GM23338 (cell line): ENCODE data around the gene OSBPL1A. TPM values are rescaled to one million over a fixed set of nuclear protein-coding genes. Genes with fewer than 3 reads are reported as not detected.

Experiments
- ATAC-seq: fragments of 200-7000 bp; cut with Tn5 transposase; 3 replicates; pipeline ENCODE4 v1.9.1; 2020
- DNase-seq: peaks from one replicate; pipeline ENCODE4 v3.0.0-alpha.2; 2015; ENCODE audit warnings: low spot score
- H2AFZ ChIP-seq: fragments of 200-600 bp; sonication (generic); 2 replicates; pipeline ENCODE4 v1.8.0; 2016; ENCODE audit warnings: antibody characterized with exemption, mild to moderate bottlenecking, moderate library complexity
- H3F3A ChIP-seq: fragments of 200-600 bp; sonication (generic); replicated peaks from 2 replicates; pipeline ENCODE4 v1.8.0; 2017; ENCODE audit warnings: antibody characterized with exemption, mixed run types, low read depth
- H3K27ac ChIP-seq: fragments of 200-600 bp; sonication (generic); 2 replicates; pipeline ENCODE4 v1.6.1; 2016; ENCODE audit warnings: low read depth
- H3K27me3 ChIP-seq: fragments of 200-600 bp; sonication (generic); 2 replicates; pipeline ENCODE4 v1.8.0; 2016; ENCODE audit warnings: mild to moderate bottlenecking, mixed run types, moderate library complexity; ENCODE audit not compliant: insufficient read depth
- H3K36me3 ChIP-seq: fragments of 200-600 bp; sonication (generic); 2 replicates; pipeline ENCODE4 v1.8.0; 2016; ENCODE audit warnings: mild to moderate bottlenecking; ENCODE audit not compliant: insufficient read depth
- H3K4me1 ChIP-seq: fragments of 200-600 bp; sonication (generic); 2 replicates; pipeline ENCODE4 v1.8.0; 2016; ENCODE audit warnings: mild to moderate bottlenecking, moderate library complexity; ENCODE audit not compliant: insufficient read depth
- H3K4me2 ChIP-seq: fragments of 200-600 bp; sonication (generic); 2 replicates; pipeline ENCODE4 v1.7.1; 2017; ENCODE audit warnings: mixed run types
- H3K4me3 ChIP-seq: fragments of 200-600 bp; sonication (generic); 2 replicates; pipeline ENCODE4 v1.6.1; 2016; ENCODE audit warnings: mixed run types
- H3K79me2 ChIP-seq: fragments of 200-600 bp; sonication (generic); replicated peaks from 2 replicates; pipeline ENCODE4 v1.8.0; 2017; ENCODE audit warnings: mild to moderate bottlenecking; ENCODE audit not compliant: insufficient read depth
- H3K9me2 ChIP-seq: fragments of 200-600 bp; sonication (generic); 2 replicates; pipeline ENCODE4 v1.8.0; 2017; ENCODE audit not compliant: insufficient read depth
- H4K20me1 ChIP-seq: fragments of 200-600 bp; sonication (generic); replicated peaks from 2 replicates; pipeline ENCODE4 v1.8.0; 2017; ENCODE audit warnings: mild to moderate bottlenecking; ENCODE audit not compliant: insufficient read depth
- H3K27ac Mint-ChIP-seq: 2 replicates; pipeline ENCODE4 v1.8.0; 2020; ENCODE audit warnings: inconsistent platforms, mild to moderate bottlenecking, moderate library complexity, mixed read lengths
- H3K27me3 Mint-ChIP-seq: 3 replicates; pipeline ENCODE4 v1.8.0; 2022; ENCODE audit warnings: low read depth, mild to moderate bottlenecking, moderate library complexity, mixed read lengths, inconsistent platforms; ENCODE audit not compliant: insufficient read depth, poor library complexity
- H3K36me3 Mint-ChIP-seq: 3 replicates; pipeline ENCODE4 v1.8.0; 2021; ENCODE audit warnings: low read depth, mild to moderate bottlenecking, inconsistent platforms, moderate library complexity, mixed read lengths
- H3K4me1 Mint-ChIP-seq: 3 replicates; pipeline ENCODE4 v1.8.0; 2020; ENCODE audit warnings: mild to moderate bottlenecking, inconsistent platforms, mixed read lengths
- H3K4me3 Mint-ChIP-seq: 3 replicates; pipeline ENCODE4 v1.8.0; 2021; ENCODE audit warnings: moderate library complexity, mild to moderate bottlenecking, inconsistent platforms, mixed read lengths
- H3K9me3 Mint-ChIP-seq: 3 replicates; pipeline ENCODE4 v1.8.0; 2020; ENCODE audit warnings: moderate library complexity, mild to moderate bottlenecking, inconsistent platforms, mixed read lengths
- CREB1 ChIP-seq: fragments of 250-450 bp; sonication (Bioruptor Pico); IDR thresholded peaks from 2 replicates; pipeline ENCODE4 v1.5.0; 2020; ENCODE audit warnings: low read depth, mild to moderate bottlenecking, moderate library complexity
- ETS1 ChIP-seq: IDR thresholded peaks from 2 replicates; pipeline ENCODE4 v1.6.1; 2016; ENCODE audit warnings: antibody characterized with exemption
- EZH2 ChIP-seq: fragments of 200-600 bp; sonication (generic); IDR thresholded peaks from one replicate; pipeline ENCODE4 v1.8.0; 2017; ENCODE audit warnings: antibody characterized with exemption, mild to moderate bottlenecking, low read depth; ENCODE audit not compliant: unreplicated experiment
- EZH2phosphoT487 ChIP-seq: fragments of 200-600 bp; sonication (generic); IDR thresholded peaks from one replicate; pipeline ENCODE4 v1.8.1; 2018; ENCODE audit warnings: antibody characterized with exemption; ENCODE audit not compliant: unreplicated experiment
- JUNB ChIP-seq: IDR thresholded peaks from one replicate; pipeline ENCODE4 v1.6.1; 2016; ENCODE audit warnings: antibody characterized with exemption; ENCODE audit not compliant: unreplicated experiment
- NANOG ChIP-seq: IDR thresholded peaks from 2 replicates; pipeline ENCODE4 v1.6.1; 2016; ENCODE audit warnings: antibody characterized with exemption, borderline replicate concordance
- POLR2AphosphoS5 ChIP-seq: IDR thresholded peaks from 2 replicates; pipeline ENCODE4 v1.6.1; 2016; ENCODE audit warnings: antibody characterized with exemption, low read depth
- REST ChIP-seq: IDR thresholded peaks from one replicate; pipeline ENCODE4 v1.6.1; 2018; ENCODE audit warnings: antibody characterized with exemption; ENCODE audit not compliant: unreplicated experiment
- STAT1 ChIP-seq: IDR thresholded peaks from one replicate; pipeline ENCODE4 v1.6.1; 2016; ENCODE audit warnings: antibody characterized with exemption; ENCODE audit not compliant: unreplicated experiment
- ZNF114 ChIP-seq: fragments of 250-450 bp; sonication (Bioruptor Pico); IDR thresholded peaks from 2 replicates; pipeline ENCODE4 v1.5.0; 2020; ENCODE audit warnings: mild to moderate bottlenecking, moderate library complexity
- ZNF331 ChIP-seq: fragments of 250-450 bp; sonication (Bioruptor Pico); IDR thresholded peaks from 2 replicates; pipeline ENCODE4 v1.5.0; 2020; ENCODE audit warnings: low read depth, mild to moderate bottlenecking, moderate library complexity
- polyA plus RNA-seq: library from polyadenylated mRNA; unstranded; fragments of >200 nt; fragmentation: Nextera tagmentation; extraction: Ambion mirVana; gene quantifications from 2 replicates; pipeline ENCODE4 v1.2.1, GENCODE V29; 2016
- total RNA-seq: library from RNA; depleted of rRNA; stranded (reverse); fragments of >200 nt; shearing (Covaris generic); gene quantifications from 2 replicates; pipeline ENCODE4 v1.2.3, GENCODE V29; 2014
- TF ChIP-seq, protein P1 (sequence below): fragments of 250-450 bp; sonication (Bioruptor Pico); IDR thresholded peaks from 2 replicates; pipeline ENCODE4 v1.5.0; 2020; ENCODE audit warnings: mild to moderate bottlenecking, moderate library complexity
- TF ChIP-seq, protein P2 (sequence below), 2 experiments: fragments of 200-600 bp in 1 of 2; sonication (generic) in 1 of 2; conservative IDR thresholded peaks; 2 replicates each; pipeline versions ENCODE4 v1.5.1 to v1.6.1; 2016 to 2017; ENCODE audit warnings: antibody characterized with exemption in 2 of 2, low read depth in 2 of 2, mild to moderate bottlenecking in 2 of 2, moderate library complexity in 1 of 2

Gene OSBPL1A
- total and polyA plus RNA-seq, 2 experiments from 2014 or later: 55.6 to 71.4 TPM

- H3F3A ChIP-seq: 0 out of 2 replicates have a peak, but pooled peaks cover 7% of the 10 kb centered on the region
- H3K4me3 ChIP-seq: no peak overlapping the region
- Mint-ChIP-seq H3K4me1 (no peaks in the 10 kb centered on the region), H3K36me3 (peaks cover 40% of the 10 kb centered on the region), H3K27ac (no peak overlapping the region), H3K4me3 (no peak overlapping the region), H3K9me3 (no peaks in the 10 kb centered on the region), H3K27me3 (no peaks in the 10 kb centered on the region)
- H2AFZ ChIP-seq: no peak overlapping the region
- H3K27me3 ChIP-seq: no peaks in the 10 kb centered on the region
- DNase-seq: no peak
- no peak for TF ChIP-seq NANOG
- no peak for TF ChIP-seq REST
- TF ChIP-seq, protein P1, sequence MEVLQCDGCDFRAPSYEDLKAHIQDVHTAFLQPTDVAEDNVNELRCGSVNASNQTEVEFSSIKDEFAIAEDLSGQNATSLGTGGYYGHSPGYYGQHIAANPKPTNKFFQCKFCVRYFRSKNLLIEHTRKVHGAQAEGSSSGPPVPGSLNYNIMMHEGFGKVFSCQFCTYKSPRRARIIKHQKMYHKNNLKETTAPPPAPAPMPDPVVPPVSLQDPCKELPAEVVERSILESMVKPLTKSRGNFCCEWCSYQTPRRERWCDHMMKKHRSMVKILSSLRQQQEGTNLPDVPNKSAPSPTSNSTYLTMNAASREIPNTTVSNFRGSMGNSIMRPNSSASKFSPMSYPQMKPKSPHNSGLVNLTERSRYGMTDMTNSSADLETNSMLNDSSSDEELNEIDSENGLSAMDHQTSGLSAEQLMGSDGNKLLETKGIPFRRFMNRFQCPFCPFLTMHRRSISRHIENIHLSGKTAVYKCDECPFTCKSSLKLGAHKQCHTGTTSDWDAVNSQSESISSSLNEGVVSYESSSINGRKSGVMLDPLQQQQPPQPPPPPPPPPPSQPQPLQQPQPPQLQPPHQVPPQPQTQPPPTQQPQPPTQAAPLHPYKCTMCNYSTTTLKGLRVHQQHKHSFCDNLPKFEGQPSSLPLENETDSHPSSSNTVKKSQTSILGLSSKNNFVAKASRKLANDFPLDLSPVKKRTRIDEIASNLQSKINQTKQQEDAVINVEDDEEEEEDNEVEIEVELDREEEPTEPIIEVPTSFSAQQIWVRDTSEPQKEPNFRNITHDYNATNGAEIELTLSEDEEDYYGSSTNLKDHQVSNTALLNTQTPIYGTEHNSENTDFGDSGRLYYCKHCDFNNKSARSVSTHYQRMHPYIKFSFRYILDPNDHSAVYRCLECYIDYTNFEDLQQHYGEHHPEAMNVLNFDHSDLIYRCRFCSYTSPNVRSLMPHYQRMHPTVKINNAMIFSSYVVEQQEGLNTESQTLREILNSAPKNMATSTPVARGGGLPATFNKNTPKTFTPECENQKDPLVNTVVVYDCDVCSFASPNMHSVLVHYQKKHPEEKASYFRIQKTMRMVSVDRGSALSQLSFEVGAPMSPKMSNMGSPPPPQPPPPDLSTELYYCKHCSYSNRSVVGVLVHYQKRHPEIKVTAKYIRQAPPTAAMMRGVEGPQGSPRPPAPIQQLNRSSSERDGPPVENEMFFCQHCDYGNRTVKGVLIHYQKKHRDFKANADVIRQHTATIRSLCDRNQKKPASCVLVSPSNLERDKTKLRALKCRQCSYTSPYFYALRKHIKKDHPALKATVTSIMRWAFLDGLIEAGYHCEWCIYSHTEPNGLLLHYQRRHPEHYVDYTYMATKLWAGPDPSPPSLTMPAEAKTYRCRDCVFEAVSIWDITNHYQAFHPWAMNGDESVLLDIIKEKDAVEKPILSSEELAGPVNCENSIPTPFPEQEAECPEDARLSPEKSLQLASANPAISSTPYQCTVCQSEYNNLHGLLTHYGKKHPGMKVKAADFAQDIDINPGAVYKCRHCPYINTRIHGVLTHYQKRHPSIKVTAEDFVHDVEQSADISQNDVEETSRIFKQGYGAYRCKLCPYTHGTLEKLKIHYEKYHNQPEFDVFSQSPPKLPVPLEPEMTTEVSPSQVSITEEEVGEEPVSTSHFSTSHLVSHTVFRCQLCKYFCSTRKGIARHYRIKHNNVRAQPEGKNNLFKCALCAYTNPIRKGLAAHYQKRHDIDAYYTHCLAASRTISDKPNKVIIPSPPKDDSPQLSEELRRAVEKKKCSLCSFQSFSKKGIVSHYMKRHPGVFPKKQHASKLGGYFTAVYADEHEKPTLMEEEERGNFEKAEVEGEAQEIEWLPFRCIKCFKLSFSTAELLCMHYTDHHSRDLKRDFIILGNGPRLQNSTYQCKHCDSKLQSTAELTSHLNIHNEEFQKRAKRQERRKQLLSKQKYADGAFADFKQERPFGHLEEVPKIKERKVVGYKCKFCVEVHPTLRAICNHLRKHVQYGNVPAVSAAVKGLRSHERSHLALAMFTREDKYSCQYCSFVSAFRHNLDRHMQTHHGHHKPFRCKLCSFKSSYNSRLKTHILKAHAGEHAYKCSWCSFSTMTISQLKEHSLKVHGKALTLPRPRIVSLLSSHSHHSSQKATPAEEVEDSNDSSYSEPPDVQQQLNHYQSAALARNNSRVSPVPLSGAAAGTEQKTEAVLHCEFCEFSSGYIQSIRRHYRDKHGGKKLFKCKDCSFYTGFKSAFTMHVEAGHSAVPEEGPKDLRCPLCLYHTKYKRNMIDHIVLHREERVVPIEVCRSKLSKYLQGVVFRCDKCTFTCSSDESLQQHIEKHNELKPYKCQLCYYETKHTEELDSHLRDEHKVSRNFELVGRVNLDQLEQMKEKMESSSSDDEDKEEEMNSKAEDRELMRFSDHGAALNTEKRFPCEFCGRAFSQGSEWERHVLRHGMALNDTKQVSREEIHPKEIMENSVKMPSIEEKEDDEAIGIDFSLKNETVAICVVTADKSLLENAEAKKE: no peak
- no peak for TF ChIP-seq ETS1
- no peak for TF ChIP-seq EZH2
- TF ChIP-seq, protein P2, sequence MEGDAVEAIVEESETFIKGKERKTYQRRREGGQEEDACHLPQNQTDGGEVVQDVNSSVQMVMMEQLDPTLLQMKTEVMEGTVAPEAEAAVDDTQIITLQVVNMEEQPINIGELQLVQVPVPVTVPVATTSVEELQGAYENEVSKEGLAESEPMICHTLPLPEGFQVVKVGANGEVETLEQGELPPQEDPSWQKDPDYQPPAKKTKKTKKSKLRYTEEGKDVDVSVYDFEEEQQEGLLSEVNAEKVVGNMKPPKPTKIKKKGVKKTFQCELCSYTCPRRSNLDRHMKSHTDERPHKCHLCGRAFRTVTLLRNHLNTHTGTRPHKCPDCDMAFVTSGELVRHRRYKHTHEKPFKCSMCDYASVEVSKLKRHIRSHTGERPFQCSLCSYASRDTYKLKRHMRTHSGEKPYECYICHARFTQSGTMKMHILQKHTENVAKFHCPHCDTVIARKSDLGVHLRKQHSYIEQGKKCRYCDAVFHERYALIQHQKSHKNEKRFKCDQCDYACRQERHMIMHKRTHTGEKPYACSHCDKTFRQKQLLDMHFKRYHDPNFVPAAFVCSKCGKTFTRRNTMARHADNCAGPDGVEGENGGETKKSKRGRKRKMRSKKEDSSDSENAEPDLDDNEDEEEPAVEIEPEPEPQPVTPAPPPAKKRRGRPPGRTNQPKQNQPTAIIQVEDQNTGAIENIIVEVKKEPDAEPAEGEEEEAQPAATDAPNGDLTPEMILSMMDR (conservative IDR thresholded peaks at IDR 0.05; ENCODE audit: low read depth in 2 of 2): no peak
- no peak for TF ChIP-seq POLR2AphosphoS5
- TF ChIP-seq STAT1: no peak
- TF ChIP-seq JUNB: no peak
- TF ChIP-seq EZH2phosphoT487: no peak
- no peak for TF ChIP-seq ZNF114 (CRISPR knock-in tag)
- no peak for TF ChIP-seq CREB1 (CRISPR knock-in tag)
- TF ChIP-seq ZNF331 (CRISPR knock-in tag): no peak
- H3K79me2 ChIP-seq: no peaks in the 10 kb centered on the region
- H3K4me2 ChIP-seq: no peak overlapping the region
- H3K27ac ChIP-seq: peak overlapping the region; percentile 69; the same call in 1 of the 2 replicates
- H3K4me1 ChIP-seq: peaks cover 7% of the 10 kb centered on the region; the same call in 1 of the 2 replicates
- peaks cover 14% of the 10 kb centered on the region for H3K36me3 ChIP-seq
- no peak for ATAC-seq
- no peaks in the 10 kb centered on the region for H3K9me2 ChIP-seq
- H4K20me1 ChIP-seq: peaks cover 4% of the 10 kb centered on the region; the same call in 1 of the 2 replicates
Measured at GRCh38 chr18:24168496-24168895, 229.1 kb downstream of the OSBPL1A start.
